Upper lobe of left lung (tissue), 4 donors: ENCODE measurements around the gene TBX15.

Experiments
- EP300 ChIP-seq, 4 donors: sonication (generic); formaldehyde crosslinking; IDR thresholded peaks; one replicate each; pipeline ENCODE4 v1.5.1; 2017; ENCODE audit warnings: antibody characterized with exemption in 4 of 4, control low read depth in 2 of 4
- POLR2A ChIP-seq, 4 donors: fragments of 450-650 bp; IDR thresholded peaks; one replicate each; pipeline ENCODE4 v1.5.1; 2016 to 2017; ENCODE audit warnings: antibody characterized with exemption in 4 of 4, mild to moderate bottlenecking in 2 of 4
- TF ChIP-seq, protein P1 (sequence below), 6 experiments: fragments of 450-650 bp in 4 of 6; fragments of 200-600 bp in 2 of 6; sonication (generic) in 2 of 6; IDR thresholded peaks; one replicate each; pipeline ENCODE4 v1.5.1; 2016 to 2019; ENCODE audit warnings: antibody characterized with exemption in 6 of 6

DNA sequence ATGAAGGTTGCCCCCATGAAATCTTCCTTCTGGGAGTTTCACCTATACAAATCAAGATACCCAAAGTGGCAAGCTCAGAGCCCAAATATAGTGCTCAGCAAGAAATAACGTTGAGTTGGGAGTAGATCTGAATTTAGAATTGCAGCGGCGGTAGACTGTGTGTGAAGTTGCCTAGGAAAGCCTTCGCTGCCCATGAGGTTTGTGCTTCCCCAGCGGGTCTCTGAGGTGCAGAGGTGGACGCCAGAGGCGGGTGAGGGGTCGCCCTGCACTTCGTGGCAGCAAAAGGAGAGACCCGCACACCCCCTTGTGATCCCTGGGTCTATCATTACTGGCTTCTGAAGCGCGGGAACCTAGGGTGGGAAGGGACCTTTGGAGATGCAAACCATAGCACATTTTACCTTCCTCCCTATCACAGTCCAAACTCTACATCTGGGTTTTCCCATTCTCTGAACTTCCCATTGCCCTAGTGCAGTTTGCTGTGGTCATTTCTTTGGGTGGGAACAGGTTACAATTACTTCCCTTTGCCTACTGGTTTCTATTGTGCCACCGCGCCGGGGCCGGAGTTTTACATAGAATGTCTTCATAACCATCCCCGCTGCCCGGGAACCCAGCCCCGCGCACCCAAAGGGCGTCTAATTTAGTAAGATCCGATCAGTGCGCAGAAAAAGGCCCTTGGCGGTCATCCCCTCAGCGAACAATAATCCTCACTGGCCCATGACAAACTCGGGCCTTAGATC is 5.2 kb downstream of the TBX15 start:
- TF ChIP-seq, protein P1, sequence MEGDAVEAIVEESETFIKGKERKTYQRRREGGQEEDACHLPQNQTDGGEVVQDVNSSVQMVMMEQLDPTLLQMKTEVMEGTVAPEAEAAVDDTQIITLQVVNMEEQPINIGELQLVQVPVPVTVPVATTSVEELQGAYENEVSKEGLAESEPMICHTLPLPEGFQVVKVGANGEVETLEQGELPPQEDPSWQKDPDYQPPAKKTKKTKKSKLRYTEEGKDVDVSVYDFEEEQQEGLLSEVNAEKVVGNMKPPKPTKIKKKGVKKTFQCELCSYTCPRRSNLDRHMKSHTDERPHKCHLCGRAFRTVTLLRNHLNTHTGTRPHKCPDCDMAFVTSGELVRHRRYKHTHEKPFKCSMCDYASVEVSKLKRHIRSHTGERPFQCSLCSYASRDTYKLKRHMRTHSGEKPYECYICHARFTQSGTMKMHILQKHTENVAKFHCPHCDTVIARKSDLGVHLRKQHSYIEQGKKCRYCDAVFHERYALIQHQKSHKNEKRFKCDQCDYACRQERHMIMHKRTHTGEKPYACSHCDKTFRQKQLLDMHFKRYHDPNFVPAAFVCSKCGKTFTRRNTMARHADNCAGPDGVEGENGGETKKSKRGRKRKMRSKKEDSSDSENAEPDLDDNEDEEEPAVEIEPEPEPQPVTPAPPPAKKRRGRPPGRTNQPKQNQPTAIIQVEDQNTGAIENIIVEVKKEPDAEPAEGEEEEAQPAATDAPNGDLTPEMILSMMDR (IDR thresholded peaks at IDR 0.05): no peak
- no peak for TF ChIP-seq POLR2A (IDR thresholded peaks at IDR 0.05)
- no peak for TF ChIP-seq EP300 (IDR thresholded peaks at IDR 0.05)
